ENCODE data around the gene GSDMA.
"Not testable (repeated sequence)": the region's sequence is repeated elsewhere in the genome, so short reads cannot be mapped to it uniquely, and the experiment has no call there.

GSDMA gene

DNA sequence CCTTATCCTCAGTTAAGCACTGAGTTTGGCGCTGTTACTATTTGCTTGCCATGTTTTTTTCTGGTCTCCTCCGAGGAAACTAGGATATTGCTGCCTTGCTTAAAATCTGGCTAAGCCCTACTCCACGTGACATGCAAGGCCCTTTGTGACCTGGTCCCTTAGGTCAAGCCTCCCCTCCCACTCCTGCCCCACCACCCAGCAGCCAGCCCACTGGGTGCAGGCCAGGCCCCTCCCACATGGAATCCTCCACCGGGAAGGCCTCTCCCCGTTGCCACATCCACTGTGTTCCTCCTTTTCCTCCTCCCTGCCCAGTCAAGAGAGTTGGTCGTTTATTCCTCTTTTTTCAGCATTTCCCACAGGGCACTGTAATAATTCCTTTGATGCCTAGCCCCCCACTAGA, 34.0 kb downstream of the GSDMA start:
- DNase-seq (ENCODE audit: low spot score), result no peak

DNA sequence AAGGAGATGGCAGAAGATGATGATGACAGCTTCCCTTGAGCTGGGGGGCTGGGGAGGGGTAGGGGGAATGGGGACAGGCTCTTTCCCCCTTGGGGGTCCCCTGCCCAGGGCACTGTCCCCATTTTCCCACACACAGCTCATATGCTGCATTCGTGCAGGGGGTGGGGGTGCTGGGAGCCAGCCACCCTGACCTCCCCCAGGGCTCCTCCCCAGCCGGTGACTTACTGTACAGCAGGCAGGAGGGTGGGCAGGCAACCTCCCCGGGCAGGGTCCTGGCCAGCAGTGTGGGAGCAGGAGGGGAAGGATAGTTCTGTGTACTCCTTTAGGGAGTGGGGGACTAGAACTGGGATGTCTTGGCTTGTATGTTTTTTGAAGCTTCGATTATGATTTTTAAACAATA, 34.7 kb downstream of the GSDMA start:
- DNase-seq (ENCODE audit: low spot score), result no peak

DNA sequence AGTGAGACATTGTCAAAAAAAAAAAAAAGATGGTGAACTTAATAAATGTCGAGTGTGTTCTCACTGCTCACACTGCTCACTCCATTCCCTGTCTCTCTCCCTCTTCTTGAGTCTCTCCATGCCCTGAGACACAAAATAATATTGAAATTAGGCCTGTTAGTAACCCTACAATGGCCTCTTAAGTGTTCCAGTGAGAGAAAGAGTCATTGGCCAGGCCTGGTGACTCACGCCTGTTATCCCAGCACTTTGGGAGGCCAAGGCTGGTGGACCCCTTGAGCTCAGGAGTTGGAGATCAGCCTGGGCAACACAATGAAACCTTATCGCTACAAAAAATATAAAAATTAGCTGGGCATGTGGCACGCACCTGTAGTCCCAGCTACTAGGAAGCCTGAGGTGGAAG, 36.3 kb downstream of the GSDMA start:
- no peak for DNase-seq (ENCODE audit: low spot score)

DNA sequence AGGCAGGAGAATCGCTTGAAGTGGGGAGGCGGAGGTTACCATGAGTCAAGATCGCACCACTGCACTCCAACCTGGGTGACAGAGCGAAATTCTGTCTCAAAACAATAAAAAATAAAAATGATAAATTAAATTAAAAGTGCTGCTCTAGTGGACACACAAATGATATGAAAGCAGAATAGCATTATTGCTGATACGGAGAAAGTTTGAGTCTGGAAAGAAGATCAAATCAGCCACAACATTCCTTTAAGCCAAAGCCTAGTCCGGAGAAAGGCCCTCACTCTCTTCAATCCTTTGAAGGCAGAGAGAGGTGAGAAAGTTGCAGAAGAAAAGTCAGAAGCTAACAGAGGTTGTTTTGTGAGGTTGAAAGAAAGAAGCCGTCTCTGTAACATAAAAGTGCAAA, 37.4 kb downstream of the GSDMA start:
- DNase-seq (ENCODE audit: low spot score), result no peak

DNA sequence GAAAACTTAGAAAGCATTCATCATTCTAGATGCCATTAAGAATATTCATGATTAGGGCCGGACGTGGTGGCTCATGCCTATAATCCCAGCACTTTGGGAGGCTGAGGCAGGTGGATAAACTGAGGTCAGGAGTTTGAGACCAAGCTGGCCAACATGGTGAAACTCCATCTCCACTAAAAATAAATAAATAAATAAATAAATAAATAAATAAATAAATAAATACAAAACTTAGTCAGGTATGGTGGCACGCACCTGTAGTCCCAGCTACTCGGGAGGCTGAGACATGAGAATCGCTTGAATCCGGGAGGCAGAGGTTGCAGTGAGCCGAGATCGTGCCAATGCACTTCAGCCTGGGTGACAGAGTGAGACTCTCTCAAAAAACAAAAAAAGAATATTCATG, 38.5 kb downstream of the GSDMA start:
- not testable (repeated sequence) for DNase-seq (ENCODE audit: low spot score)

DNA sequence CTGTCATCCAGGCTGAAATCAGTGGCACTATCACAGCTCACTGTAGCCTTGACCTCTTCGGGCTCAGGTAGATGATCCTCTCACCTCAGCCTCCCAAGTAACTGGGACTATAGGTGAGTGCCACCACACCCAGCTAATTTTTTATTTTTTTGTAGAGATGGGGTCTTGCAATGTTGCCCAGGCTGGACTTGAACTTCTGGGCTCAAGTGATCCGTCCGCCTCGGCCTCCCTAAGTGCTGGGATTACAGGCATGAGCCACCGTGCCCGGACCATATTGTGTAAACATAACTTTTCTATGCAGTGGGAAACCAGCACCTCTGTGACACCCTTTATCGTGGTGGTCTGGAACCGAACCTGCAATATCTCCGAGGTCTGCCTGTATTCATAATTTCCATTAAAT, 41.3 kb downstream of the GSDMA start:
- no peak for DNase-seq (ENCODE audit: low spot score)

DNA sequence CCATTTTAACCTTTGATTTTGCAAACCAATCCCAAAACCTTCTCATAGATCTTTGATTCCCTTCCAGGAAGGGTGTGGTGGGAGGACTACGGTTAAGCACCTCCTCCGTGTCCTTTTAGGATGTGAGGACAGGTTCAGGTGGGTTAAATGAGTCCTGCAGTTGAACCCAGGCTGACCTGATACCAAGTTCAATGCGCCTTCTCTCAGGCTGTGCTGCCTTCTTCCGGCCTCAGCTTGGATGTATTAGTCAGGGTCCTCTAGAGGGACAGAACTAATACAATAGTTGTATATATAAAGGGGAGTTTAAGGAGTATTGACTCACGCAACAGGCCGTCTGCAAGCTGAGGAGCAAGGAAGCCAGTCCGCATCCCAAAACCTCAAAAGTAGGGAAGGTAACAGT, 41.9 kb downstream of the GSDMA start:
- DNase-seq (ENCODE audit: low spot score), result no peak

DNA sequence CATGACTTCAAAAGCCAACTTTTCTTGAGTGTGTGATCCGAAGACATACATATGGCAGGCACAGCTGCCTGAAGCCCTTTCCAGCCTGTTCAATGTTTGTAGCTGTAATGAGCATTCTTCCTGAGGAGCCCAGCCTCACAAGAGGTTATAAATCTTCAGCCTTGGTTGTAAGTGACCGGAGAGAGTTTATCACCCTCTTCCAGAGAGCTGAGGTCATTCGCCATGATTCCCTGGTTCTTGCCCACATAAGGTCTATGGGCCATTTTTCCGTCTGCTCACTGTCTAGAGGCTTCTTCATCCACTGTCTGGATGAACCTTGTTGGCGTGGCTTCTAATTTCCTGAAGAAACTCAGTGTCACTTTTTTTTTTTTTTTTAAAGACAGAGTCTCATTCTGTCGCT, 42.7 kb downstream of the GSDMA start:
- no peak for DNase-seq (ENCODE audit: low spot score)

DNA sequence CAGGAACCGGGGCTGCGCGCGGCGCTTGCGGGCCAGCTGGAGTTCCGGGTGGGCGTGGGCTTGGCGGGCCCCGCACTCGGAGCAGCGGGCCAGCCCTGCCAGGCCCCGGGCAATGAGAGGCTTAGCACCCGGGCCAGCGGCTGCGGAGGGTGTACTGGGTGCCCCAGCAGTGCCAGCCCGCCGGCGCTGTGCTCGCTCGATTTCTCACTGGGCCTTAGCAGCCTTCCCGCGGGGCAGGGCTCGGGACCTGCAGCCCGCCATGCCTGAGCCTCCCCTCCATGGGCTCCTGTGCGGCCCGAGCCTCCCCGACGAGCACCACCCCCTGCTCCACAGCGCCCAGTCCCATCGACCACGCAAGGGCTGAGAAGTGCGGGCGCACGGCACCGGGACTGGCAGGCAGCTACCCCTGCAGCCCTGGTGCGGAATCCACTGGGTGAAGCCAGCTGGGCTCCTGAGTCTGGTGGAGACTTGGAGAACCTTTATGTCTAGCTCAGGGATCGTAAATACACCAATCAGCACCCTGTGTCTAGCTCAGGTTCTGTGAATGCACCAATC, 48.2 kb downstream of the GSDMA start:
- not testable (repeated sequence) for DNase-seq (ENCODE audit: low spot score)

DNA sequence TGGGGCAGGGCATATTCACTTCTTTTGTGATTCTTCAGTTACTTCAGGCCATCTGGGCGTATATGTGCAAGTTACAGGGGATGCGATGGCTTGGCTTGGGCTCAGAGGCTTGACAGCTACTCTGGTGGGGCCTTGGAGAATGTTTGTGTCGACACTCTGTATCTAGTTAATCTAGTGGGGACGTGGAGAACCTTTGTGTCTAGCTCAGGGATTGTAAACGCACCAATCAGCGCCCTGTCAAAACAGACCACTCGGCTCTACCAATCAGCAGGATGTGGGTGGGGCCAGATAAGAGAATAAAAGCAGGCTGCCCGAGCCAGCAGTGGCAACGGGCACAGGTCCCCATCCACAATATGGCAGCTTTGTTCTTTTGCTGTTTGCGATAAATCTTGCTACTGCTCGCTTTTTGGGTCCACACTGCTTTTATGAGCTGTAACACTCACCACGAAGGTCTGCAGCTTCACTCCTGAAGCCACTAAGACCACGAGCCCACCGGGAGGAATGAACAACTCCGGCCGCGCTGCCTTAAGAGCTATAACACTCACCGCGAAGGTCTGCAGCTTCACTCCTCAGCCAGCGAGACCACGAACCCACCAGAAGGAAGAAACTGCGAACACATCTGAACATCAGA, 49.3 kb downstream of the GSDMA start:
- DNase-seq (ENCODE audit: low spot score), result not testable (repeated sequence)

DNA sequence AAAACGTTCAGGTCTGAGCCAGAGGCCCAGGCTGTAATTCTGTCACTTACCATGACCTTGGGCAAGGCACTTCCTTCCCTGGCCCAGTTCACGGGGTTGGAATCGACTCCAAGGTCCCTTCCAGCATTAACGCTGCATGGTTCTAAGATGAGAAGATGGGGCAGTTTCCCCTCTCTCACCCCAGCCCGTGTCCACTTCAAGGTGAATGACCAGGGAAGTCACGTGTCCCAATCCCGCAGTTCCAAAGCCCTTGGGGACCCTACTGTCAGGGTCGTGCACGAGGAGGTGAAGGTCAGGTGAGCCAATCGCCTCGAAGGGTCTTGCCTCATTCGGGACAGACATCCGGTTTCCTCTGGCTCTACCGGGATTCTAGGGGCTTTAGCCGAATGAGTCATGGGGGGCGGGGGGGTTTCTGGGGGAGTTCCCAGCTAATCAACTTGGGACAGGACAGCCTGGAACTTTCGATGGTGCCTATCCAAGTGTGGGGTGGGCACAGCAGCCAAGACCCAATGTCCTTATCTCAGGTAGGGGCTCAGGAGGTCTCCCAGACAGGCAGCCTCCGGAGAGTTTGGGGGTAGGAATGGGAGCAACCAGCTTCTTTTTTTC, 51.7 kb downstream of the GSDMA start:
- DNase-seq (ENCODE audit: low spot score), result no peak

DNA sequence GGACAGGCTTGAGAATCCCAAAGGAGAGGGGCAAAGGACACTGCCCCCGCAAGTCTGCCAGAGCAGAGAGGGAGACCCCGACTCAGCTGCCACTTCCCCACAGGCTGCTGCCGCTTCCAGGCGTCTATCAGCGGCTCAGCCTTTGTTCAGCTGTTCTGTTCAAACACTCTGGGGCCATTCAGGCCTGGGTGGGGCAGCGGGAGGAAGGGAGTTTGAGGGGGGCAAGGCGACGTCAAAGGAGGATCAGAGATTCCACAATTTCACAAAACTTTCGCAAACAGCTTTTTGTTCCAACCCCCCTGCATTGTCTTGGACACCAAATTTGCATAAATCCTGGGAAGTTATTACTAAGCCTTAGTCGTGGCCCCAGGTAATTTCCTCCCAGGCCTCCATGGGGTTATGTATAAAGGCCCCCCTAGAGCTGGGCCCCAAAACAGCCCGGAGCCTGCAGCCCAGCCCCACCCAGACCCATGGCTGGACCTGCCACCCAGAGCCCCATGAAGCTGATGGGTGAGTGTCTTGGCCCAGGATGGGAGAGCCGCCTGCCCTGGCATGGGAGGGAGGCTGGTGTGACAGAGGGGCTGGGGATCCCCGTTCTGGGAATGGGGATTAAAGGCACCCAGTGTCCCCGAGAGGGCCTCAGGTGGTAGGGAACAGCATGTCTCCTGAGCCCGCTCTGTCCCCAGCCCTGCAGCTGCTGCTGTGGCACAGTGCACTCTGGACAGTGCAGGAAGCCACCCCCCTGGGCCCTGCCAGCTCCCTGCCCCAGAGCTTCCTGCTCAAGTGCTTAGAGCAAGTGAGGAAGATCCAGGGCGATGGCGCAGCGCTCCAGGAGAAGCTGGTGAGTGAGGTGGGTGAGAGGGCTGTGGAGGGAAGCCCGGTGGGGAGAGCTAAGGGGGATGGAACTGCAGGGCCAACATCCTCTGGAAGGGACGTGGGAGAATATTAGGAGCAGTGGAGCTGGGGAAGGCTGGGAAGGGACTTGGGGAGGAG, 52.5 kb downstream of the GSDMA start, which contains the start of gene CSF3:
TSS of gene CSF3 (plus strand) at position 436 of the 993 bp plus-strand sequence. CDS start at position 471, 35 bp downstream.
- no peak for DNase-seq (ENCODE audit: low spot score)

DNA sequence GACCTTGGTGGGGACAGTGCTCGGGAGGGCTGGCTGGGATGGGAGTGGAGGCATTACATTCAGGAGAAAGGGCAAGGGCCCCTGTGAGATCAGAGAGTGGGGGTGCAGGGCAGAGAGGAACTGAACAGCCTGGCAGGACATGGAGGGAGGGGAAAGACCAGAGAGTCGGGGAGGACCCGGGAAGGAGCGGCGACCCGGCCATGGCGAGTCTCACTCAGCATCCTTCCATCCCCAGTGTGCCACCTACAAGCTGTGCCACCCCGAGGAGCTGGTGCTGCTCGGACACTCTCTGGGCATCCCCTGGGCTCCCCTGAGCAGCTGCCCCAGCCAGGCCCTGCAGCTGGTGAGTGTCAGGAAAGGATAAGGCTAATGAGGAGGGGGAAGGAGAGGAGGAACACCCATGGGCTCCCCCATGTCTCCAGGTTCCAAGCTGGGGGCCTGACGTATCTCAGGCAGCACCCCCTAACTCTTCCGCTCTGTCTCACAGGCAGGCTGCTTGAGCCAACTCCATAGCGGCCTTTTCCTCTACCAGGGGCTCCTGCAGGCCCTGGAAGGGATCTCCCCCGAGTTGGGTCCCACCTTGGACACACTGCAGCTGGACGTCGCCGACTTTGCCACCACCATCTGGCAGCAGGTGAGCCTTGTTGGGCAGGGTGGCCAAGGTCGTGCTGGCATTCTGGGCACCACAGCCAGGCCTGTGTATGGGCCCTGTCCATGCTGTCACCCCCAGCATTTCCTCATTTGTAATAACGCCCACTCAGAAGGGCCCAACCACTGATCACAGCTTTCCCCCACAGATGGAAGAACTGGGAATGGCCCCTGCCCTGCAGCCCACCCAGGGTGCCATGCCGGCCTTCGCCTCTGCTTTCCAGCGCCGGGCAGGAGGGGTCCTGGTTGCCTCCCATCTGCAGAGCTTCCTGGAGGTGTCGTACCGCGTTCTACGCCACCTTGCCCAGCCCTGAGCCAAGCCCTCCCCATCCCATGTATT, 53.5 kb downstream of the GSDMA start:
- no peak for DNase-seq (ENCODE audit: low spot score)

DNA sequence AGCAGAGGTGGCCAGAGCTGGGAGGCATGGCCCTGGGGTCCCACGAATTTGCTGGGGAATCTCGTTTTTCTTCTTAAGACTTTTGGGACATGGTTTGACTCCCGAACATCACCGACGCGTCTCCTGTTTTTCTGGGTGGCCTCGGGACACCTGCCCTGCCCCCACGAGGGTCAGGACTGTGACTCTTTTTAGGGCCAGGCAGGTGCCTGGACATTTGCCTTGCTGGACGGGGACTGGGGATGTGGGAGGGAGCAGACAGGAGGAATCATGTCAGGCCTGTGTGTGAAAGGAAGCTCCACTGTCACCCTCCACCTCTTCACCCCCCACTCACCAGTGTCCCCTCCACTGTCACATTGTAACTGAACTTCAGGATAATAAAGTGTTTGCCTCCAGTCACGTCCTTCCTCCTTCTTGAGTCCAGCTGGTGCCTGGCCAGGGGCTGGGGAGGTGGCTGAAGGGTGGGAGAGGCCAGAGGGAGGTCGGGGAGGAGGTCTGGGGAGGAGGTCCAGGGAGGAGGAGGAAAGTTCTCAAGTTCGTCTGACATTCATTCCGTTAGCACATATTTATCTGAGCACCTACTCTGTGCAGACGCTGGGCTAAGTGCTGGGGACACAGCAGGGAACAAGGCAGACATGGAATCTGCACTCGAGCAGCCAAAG, 54.7 kb downstream of the GSDMA start:
- no peak for DNase-seq (ENCODE audit: low spot score)

DNA sequence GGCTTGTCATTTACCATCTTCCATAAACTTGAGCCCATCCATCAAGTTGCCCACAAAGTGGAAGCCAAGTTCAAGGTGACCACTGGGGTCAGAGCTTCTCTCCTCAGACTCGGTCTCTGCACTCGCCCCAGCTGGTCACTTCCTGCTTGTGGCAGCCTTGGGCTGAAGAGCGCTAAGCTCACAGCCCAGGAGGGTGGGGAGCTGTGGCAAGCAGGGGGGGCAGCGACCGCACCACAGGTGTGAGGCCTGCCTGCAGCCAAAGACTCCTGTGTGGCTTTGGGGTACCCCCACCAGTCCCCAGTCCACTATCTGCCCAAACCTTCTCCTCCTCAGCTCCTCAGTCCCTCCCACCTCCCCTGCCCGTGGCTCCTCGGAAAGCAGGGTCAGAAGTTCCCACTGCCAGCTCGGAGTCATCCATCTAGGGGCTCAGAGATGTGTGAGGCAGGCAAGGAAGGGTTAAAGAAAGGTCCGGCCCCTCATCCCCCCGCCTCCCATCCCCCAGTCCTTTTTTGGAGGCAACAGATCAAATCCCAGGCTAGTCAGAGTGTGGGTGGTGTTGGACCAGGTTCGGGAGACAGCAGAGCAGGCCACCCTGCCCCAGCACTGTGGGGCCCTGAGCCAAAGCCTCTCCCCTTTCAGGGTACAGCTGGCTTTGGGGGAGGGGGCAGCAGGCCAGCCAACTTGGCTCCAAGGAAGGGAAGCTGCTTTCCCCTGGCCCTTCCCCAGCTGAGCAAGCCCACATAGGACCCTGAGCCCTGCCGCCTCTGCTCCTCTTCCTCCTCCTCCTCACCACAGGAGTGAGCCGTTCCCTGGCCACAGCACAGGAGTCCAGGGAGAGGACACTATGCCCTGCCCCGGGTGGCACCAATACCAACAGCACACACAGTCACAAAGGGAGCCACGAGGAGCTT, 55.7 kb downstream of the GSDMA start:
- no peak for DNase-seq (ENCODE audit: low spot score)

DNA sequence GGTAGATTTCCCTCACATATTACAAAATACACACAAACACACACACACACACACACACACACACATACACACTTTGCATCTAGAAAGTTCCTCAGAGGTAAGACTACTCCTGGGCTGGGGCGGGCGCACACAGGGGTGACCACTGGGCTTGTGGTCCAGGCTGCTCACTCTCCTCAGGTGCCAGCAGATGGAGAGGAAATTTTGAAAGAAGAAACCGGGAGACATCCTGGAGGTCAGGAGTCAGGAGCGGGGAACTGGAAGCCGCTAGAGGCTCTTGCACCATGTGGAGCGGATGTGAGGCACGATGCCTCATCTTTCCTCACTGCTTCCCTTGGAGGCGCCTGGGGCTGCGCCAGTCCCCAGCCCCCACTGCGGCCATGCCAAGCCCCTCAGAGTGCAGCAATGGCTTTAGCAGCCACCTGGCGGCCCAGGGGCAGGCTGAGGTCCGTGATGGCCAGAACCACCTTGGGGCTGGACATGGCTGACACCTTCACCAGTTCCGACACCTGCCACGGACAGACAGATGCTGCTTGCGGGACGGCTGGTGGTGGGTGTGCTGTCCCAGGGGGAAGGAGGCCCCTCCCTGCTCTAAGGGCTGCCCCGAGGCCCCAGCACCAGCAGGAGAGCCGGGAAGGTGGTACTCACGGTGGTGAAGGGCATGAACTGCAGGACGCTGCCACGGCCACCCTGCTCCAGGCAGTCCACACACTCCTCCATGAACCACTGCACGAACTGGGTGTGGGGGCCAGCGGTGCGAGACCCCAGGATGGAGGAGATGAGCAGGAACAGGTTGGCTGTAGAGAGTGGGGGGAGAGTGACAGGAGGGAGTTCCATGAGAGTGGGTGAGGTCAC, 56.6 kb downstream of the GSDMA start:
- no peak for DNase-seq (ENCODE audit: low spot score)

DNA sequence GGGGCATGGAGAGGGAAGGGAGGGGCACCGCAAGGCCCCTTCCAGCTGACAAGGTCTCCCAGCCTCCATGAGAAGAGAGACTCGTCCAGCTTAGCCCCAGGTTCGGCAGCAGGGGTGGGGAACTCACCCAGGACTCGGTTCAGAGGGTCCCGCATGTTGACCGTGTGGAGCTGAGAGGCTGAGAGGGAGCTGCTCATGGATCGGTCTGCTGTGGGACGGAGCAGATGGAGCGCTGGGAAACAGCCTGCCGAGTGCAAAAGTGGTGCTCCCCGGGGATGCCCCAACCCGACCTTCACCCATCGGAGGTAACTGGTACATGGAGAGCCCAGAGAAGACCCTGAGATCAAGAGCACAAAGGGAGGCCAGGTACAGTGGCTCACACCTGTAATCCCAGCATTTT, 57.3 kb downstream of the GSDMA start:
- no peak for DNase-seq (ENCODE audit: low spot score)

DNA sequence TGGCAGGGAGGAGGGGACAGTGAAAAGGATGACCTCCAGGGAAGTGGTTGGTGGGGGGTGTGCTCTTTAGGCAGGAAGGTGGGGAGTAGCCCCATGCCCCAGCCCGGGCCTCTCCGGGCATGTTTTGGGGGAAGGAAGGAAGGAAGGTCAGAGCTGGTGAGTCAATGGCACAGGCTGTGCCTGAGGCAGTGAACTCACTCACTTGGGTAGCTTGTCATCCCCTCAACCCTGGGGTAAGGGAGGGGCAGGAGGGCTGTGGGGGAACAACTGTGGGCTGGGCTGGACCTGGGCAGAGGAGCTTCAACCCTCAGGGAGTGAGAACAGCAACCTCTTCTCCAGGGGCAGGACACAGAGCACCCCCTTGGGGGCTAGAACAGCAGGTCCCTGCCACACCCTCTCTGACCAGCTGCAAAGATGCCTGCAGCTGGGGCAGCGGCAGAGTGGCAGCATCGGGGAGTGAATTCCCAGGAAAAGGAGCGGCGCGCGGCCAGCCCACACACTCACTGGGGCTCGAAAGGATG, 58.7 kb downstream of the GSDMA start:
- peak; percentile 84 for DNase-seq (ENCODE audit: low spot score)
